ENCODE data around the gene LRRC59. TPM values are rescaled to one million over a fixed set of nuclear protein-coding genes. Genes with fewer than 3 reads are reported as not detected.

The LRRC59 gene
- total and polyA plus RNA-seq, 2 of the 13 experiments (the other 11 are each of a cell fraction or from before 2014, with no cell fraction given), result 87.3 to 222 TPM

GRCh38 chr17:50397111-50397918 lies at the start of gene LRRC59 (continued):
- TF ChIP-seq, protein P1, sequence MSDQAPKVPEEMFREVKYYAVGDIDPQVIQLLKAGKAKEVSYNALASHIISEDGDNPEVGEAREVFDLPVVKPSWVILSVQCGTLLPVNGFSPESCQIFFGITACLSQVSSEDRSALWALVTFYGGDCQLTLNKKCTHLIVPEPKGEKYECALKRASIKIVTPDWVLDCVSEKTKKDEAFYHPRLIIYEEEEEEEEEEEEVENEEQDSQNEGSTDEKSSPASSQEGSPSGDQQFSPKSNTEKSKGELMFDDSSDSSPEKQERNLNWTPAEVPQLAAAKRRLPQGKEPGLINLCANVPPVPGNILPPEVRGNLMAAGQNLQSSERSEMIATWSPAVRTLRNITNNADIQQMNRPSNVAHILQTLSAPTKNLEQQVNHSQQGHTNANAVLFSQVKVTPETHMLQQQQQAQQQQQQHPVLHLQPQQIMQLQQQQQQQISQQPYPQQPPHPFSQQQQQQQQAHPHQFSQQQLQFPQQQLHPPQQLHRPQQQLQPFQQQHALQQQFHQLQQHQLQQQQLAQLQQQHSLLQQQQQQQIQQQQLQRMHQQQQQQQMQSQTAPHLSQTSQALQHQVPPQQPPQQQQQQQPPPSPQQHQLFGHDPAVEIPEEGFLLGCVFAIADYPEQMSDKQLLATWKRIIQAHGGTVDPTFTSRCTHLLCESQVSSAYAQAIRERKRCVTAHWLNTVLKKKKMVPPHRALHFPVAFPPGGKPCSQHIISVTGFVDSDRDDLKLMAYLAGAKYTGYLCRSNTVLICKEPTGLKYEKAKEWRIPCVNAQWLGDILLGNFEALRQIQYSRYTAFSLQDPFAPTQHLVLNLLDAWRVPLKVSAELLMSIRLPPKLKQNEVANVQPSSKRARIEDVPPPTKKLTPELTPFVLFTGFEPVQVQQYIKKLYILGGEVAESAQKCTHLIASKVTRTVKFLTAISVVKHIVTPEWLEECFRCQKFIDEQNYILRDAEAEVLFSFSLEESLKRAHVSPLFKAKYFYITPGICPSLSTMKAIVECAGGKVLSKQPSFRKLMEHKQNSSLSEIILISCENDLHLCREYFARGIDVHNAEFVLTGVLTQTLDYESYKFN (CRISPR knock-in tag; conservative IDR thresholded peaks at IDR 0.05), result peak; percentile 71
- TF ChIP-seq HMGA1 (CRISPR knock-in tag; conservative IDR thresholded peaks at IDR 0.05) (no peak), SSRP1 (CRISPR knock-in tag; IDR thresholded peaks at IDR 0.05) (peak; percentile 95), SKIL (CRISPR knock-in tag; IDR thresholded peaks at IDR 0.05; ENCODE audit: borderline replicate concordance) (peak; percentile 90), ATAD3A (CRISPR knock-in tag; IDR thresholded peaks at IDR 0.05) (no peak), ZNF589 (CRISPR knock-in tag; conservative IDR thresholded peaks at IDR 0.05) (peak; percentile 99), ADNP (CRISPR knock-in tag; IDR thresholded peaks at IDR 0.05) (peak; percentile 68; the same call in 1 of the 2 replicates), ZNF772 (CRISPR knock-in tag; IDR thresholded peaks at IDR 0.05) (peak; percentile 99), LCORL (IDR thresholded peaks at IDR 0.05) (no peak), LCORL (CRISPR knock-in tag; IDR thresholded peaks at IDR 0.05) (peak; percentile 97), MNT (IDR thresholded peaks at IDR 0.05) (no peak; the same call in 1 of the 2 replicates), ZNF782 (CRISPR knock-in tag; IDR thresholded peaks at IDR 0.05; ENCODE audit: borderline replicate concordance) (peak; percentile 91), RFXANK (CRISPR knock-in tag; IDR thresholded peaks at IDR 0.05) (no peak), ZNF547 (CRISPR knock-in tag; IDR thresholded peaks at IDR 0.05) (peak; percentile 96), ZNF460 (CRISPR knock-in tag; IDR thresholded peaks at IDR 0.05; ENCODE audit: borderline replicate concordance) (peak; percentile 64; the same call in 1 of the 2 replicates), TCF7 (IDR thresholded peaks at IDR 0.05; ENCODE audit: low read depth) (no peak), RXRA (CRISPR knock-in tag; IDR thresholded peaks at IDR 0.05) (peak; percentile 95), ZNF883 (CRISPR knock-in tag; IDR thresholded peaks at IDR 0.05; ENCODE audit: not compliant biosample characterization) (peak; percentile 98), ZNF879 (CRISPR knock-in tag; IDR thresholded peaks at IDR 0.05) (no peak), ZNF546 (CRISPR knock-in tag; conservative IDR thresholded peaks at IDR 0.05) (peak; percentile 93), KDM6A (CRISPR knock-in tag; IDR thresholded peaks at IDR 0.05; ENCODE audit: low read depth) (no peak), SOX5 (CRISPR knock-in tag; IDR thresholded peaks at IDR 0.05; ENCODE audit: borderline replicate concordance) (peak; percentile 71; the same call in 1 of the 2 replicates), CEBPG (CRISPR knock-in tag; IDR thresholded peaks at IDR 0.05) (peak; percentile 81), GATAD1 (CRISPR knock-in tag; IDR thresholded peaks at IDR 0.05) (peak; percentile 99), ZFP1 (CRISPR knock-in tag; IDR thresholded peaks at IDR 0.05) (peak; percentile 89; the same call in 1 of the 2 replicates), ZNF709 (CRISPR knock-in tag; IDR thresholded peaks at IDR 0.05) (peak; percentile 99)

All from HepG2 (cell line).